GM19452 (cell line): ENCODE measurements around the gene CCNG2.

Experiments
- ATAC-seq: cut with Tn5 transposase; IDR thresholded peaks from one replicate; pipeline ENCODE4 v1.9.1; 2021; ENCODE audit not compliant: unreplicated experiment

CCNG2 gene

GRCh38 chr4:77146186-77147078, 10.6 kb upstream of the CCNG2 start:
- ATAC-seq = no peak

- ATAC-seq = no peak
Measured at GRCh38 chr4:77147079-77147782, 9.8 kb upstream of the CCNG2 start.

GRCh38 chr4:77148078-77148477, 8.9 kb upstream of the CCNG2 start:
- no peak for ATAC-seq

- no peak for ATAC-seq
Measured at GRCh38 chr4:77149789-77150188, 7.2 kb upstream of the CCNG2 start.

GRCh38 chr4:77151241-77151640, 5.8 kb upstream of the CCNG2 start:
- no peak for ATAC-seq

- no peak for ATAC-seq
Measured at GRCh38 chr4:77152421-77152820, 4.6 kb upstream of the CCNG2 start.

GRCh38 chr4:77153006-77153405, 4.0 kb upstream of the CCNG2 start:
- no peak for ATAC-seq

- ATAC-seq = no peak
Measured at GRCh38 chr4:77154065-77154464, 2.9 kb upstream of the CCNG2 start.

- ATAC-seq = no peak
Measured at GRCh38 chr4:77154761-77155499, 2.1 kb upstream of the CCNG2 start.

GRCh38 chr4:77155631-77156452, 1.2 kb upstream of the CCNG2 start:
- no peak for ATAC-seq

GRCh38 chr4:77156533-77156911, 485 bp upstream of the CCNG2 start:
- peak; percentile 84 for ATAC-seq

- ATAC-seq = peak; percentile 49
Measured at GRCh38 chr4:77157859-77158486, 966 bp downstream of the CCNG2 start.

- ATAC-seq = no peak
Measured at GRCh38 chr4:77158487-77158861, 1.5 kb downstream of the CCNG2 start.

GRCh38 chr4:77159806-77160205, 2.8 kb downstream of the CCNG2 start:
- ATAC-seq = no peak

GRCh38 chr4:77163641-77164040, 6.6 kb downstream of the CCNG2 start:
- no peak for ATAC-seq

- no peak for ATAC-seq
Measured at GRCh38 chr4:77167173-77167572, 10.2 kb downstream of the CCNG2 start.

- no peak for ATAC-seq
Measured at GRCh38 chr4:77167866-77168265, 10.9 kb downstream of the CCNG2 start.

- no peak for ATAC-seq
Measured at GRCh38 chr4:77169481-77169880, 12.5 kb downstream of the CCNG2 start.

GRCh38 chr4:77170926-77171325, 13.9 kb downstream of the CCNG2 start:
- ATAC-seq = no peak

GRCh38 chr4:77172336-77172735, 15.3 kb downstream of the CCNG2 start:
- no peak for ATAC-seq
